22Rv1 (cell line): ENCODE measurements around the gene OGA.

Experiments used
- H3K27ac ChIP-seq: fragments of 450-650 bp; 2 replicates; pipeline ENCODE4 v1.5.1; 2017
- ZFX ChIP-seq: fragments of 450-650 bp; IDR thresholded peaks from 2 replicates; pipeline ENCODE4 v1.6.1; 2017; ENCODE audit warnings: antibody characterized with exemption, borderline replicate concordance
- TF ChIP-seq, protein P1 (sequence below): fragments of 450-650 bp; IDR thresholded peaks from 2 replicates; pipeline ENCODE4 v1.5.1; 2017; ENCODE audit warnings: mild to moderate bottlenecking

The OGA gene

DNA sequence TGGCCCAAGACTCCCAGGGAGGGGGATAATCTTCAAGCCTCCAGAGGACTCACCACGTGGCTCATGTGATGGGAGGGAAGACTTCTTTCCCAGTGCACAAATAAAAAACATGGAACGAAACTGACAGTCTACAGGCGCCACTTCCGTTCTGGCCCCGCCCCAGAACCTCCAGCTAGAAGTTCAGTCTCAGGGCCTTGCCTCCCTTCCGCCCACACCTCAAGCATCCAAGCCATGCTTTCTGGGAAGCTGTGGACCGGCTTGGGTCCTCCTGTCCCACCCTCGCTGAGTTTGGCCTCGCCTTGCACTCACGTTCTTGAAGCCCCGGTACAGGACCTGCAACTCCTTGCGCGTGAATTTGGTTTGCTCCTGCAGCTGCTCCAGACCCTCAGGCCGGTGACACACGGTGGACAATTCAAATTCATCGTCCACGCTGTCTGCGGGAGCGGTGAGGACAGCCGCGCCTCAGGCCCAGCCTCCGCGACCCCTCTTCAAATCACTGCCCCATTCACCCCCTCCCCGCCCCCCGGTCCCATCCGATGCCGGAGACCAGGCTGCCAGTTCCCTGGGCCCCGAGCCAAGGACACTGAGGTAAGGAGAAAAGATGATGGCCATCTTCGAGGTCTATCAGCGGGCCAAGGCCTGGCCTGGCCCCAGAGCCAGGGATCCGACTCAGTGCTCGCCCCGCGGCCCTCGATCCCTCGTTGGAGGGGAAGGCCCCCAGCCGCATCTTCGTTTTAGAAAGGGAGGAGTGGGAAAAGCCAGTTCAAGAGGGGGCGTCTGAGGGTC, 10.7 kb upstream of the OGA start:
- no peak for TF ChIP-seq ZFX
- peak overlapping the region; percentile 86 for H3K27ac ChIP-seq

DNA sequence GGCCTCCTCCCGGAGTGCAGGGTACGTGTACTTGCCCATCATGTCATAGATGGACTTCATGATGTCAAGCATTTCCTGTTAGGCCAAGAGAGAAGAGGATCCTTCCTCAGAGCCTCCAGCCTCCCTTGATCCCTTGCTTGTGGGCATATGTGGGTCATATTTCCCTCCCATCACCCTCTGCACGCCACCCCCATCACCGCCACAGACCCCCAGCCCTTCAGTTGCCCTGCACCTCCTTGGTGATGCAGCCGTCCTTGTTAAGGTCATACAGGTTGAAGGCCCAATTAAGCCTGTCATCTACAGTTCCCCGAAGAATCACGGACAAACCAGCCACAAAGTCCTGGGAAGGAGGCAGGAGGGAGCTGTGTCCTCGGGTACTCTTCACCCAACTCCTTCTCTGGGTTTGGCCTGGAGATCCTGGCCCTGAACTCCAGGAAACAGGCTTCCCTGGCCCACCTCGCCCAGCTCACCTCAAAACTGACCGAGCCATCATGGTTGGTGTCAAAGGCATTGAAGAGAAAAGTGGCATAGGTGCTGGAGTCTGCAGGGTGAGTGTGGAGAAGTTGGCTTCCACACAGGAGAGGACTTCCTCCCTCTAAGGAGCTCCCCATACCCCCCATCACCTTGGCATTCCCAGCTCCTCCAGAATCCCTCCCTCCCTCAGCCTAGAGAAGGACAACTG, 9.8 kb upstream of the OGA start:
- H3K27ac ChIP-seq, result no peak overlapping the region
- TF ChIP-seq ZFX, result no peak
- TF ChIP-seq, protein P1, sequence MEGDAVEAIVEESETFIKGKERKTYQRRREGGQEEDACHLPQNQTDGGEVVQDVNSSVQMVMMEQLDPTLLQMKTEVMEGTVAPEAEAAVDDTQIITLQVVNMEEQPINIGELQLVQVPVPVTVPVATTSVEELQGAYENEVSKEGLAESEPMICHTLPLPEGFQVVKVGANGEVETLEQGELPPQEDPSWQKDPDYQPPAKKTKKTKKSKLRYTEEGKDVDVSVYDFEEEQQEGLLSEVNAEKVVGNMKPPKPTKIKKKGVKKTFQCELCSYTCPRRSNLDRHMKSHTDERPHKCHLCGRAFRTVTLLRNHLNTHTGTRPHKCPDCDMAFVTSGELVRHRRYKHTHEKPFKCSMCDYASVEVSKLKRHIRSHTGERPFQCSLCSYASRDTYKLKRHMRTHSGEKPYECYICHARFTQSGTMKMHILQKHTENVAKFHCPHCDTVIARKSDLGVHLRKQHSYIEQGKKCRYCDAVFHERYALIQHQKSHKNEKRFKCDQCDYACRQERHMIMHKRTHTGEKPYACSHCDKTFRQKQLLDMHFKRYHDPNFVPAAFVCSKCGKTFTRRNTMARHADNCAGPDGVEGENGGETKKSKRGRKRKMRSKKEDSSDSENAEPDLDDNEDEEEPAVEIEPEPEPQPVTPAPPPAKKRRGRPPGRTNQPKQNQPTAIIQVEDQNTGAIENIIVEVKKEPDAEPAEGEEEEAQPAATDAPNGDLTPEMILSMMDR, result no peak

DNA sequence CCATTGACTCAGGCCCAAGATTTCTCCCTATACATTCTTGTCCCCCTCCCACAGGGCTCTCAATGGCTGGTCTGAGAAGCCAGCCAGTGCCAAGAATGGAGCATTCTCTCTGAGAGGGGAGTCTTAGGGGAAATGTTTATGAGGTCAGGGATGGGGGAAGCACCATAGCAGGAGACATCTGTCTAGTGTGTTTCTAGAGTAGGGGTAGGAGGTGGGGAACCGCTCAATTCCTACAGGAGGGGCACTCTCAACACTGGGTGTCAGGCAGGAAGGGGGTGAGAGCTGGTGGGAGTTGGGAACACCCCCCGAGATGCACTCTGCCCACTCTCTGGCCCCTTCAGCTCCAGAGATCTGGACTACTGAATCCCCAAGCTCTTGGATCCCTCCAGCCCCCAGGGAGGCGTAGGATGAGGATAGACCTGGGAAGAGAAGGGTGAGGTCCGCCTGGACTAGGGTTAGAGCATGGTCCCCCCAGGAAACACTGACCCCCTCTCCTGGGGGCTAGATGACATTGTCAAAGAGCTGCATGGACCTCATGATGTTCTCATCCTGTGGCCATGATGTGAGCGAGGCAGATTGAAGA, 8.7 kb upstream of the OGA start:
- H3K27ac ChIP-seq, result no peak overlapping the region

DNA sequence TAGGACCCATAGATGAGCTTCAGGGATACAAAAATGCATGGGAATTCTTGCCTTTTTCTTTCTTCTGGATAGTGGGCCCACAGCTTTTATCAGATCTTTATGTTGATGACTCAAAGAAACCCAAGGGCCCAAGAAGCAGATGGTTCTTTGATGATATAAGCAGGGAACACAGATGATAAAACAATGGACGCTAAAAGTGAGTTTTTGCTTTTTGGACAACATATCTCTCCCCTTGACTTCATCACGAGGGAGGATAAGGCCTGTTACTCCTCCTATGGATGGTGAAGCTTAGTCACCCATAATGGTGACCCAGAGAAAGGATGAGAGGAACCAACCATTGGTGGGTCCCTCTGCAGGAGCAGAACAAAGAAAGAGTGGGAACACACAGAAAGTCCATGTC, 6.5 kb upstream of the OGA start:
- no peak for TF ChIP-seq ZFX
- TF ChIP-seq, protein P1, result no peak
- no peak overlapping the region for H3K27ac ChIP-seq

More for the DNA sequence above, 8.7 kb upstream of the OGA start:
- TF ChIP-seq, protein P1, result no peak
- no peak for TF ChIP-seq ZFX

DNA sequence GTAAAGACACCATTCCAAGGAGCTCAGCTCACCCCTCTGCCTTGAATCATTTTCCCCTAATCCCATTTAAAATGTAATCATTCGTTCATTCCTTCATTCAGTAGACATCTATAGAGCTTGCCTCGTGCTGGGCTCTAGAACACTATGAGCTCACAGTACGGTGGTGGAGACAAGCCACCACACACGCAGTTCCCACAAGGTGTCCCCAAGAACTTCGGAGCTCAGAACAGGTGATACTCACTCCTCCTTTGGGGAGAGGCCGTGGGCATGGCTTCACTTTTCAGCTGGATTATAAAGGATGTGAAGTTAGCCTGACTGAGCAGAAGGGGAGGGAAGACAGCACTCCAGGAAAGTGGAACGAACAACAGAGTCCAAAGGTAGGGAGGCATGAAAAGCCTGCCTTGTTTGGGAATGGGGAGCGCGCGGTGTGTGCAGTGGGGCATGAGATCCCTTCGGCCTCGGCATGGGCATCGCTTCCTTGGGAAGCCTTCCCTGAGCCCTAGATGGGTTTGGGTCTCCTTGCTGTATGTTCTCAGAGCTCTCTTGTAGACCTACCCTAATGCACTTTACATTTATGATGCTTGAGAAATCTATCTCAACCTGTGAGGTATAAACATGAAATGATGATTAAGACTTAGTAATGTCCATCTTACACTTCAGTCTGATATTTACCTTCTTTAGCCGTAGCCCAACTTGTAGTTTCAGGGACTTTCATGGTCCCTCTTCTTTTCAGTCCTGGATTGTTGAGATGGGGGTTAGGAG, 809 bp upstream of the OGA start:
- no peak for TF ChIP-seq ZFX
- TF ChIP-seq, protein P1, result no peak
- H3K27ac ChIP-seq, result peak overlapping the region; percentile 87

DNA sequence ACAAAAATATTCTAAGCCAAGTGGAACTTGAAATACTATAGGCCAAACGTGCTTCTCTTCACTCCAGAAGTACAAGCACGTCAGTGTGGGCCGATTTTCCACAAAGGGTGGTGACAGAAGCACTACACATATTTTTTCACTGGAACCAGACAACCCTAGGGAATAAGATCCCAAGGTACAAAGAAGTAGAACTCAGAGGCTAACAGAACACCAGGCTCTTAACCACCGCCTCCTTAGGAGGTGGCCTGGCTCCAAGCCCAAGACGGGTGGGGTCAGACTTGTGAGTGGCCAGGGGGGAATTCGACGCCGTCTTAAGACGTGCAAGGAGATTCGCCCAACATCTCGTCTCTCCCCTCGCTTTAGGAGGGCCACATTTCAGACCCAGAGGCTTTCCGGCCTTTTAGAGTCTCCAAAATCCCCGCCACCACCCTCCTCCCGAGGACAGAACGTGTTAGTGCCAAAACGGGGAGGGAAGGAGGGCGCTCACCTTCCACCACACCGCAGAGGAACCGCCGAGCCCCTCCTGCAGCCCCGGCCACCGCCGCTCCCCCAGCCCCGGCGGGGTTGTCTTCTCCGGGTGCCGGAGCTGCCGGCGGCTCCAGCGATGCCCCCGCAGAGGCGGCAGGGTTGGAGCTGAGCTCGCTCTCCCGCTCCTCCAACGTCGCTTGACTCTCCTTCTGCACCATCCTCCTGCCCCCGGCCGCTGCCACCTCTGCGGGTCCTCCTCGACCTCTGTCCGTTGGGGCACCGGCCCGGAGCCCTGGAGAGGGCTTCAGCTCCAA, 716 bp downstream of the OGA start:
- peak overlapping the region; percentile 87 for H3K27ac ChIP-seq
- TF ChIP-seq ZFX, result no peak
- TF ChIP-seq, protein P1, result no peak

DNA sequence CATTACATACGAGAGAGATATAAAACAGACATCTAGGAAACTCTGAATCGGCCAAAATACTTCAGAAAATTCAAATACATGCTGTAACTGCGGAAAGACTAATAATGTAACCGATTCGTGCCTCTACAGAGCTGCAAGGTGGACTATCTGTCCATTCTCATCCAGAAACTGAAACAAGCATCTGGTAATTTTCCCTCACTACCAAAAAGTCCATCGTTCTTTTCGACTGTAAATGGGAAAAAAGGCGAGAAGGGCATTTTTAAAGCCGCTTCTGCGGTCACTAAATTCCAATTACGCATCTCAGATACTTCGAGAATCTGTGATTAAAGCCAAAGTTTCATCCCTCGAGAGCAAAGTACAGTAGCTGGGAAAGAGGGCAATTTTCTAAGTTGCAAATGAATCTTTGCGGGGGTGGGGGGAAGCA, 1.3 kb downstream of the OGA start:
- TF ChIP-seq, protein P1, result no peak
- no peak for TF ChIP-seq ZFX
- peak overlapping the region; percentile 87 for H3K27ac ChIP-seq
